HepG2 (cell line): Measurements from ENCODE around the gene PHF10. TPM values are rescaled to one million over a fixed set of nuclear protein-coding genes. Genes with fewer than 3 reads are reported as not detected.
A peak's percentile ranks its signal among the peaks of the same experiment; 100 is the strongest.

Experiments used
- FOSL2 ChIP-seq: sonication (generic); formaldehyde crosslinking; IDR thresholded peaks from 2 replicates; pipeline ENCODE4 v1.4.0; 2020; ENCODE audit warnings: missing genetic modification reagents
- TEAD2 ChIP-seq: sonication (generic); formaldehyde crosslinking; IDR thresholded peaks from 2 replicates; pipeline ENCODE4 v1.9.0; 2021; ENCODE audit warnings: missing genetic modification reagents
- ZFP41 ChIP-seq: sonication (generic); formaldehyde crosslinking; IDR thresholded peaks from 2 replicates; pipeline ENCODE4 v1.4.0; 2020; ENCODE audit warnings: mild to moderate bottlenecking, missing genetic modification reagents, borderline replicate concordance
- ZNF280D ChIP-seq: sonication (generic); formaldehyde crosslinking; IDR thresholded peaks from 2 replicates; pipeline ENCODE4 v1.5.1; 2020; ENCODE audit warnings: mild to moderate bottlenecking, missing genetic modification reagents
- ZNF556 ChIP-seq: sonication (generic); formaldehyde crosslinking; IDR thresholded peaks from 2 replicates; pipeline ENCODE4 v1.4.0; 2020; ENCODE audit warnings: mild to moderate bottlenecking, missing genetic modification reagents, borderline replicate concordance
- ZNF639 ChIP-seq: conservative IDR thresholded peaks from 2 replicates; pipeline ENCODE4 v1.6.1; 2018; ENCODE audit warnings: missing genetic modification reagents
- ZNF781 ChIP-seq: sonication (generic); formaldehyde crosslinking; IDR thresholded peaks from 2 replicates; pipeline ENCODE4 v1.5.1; 2020; ENCODE audit warnings: borderline replicate concordance, mild to moderate bottlenecking, missing genetic modification reagents; ENCODE audit errors: not compliant biosample characterization
- polyA plus RNA-seq, 8 experiments: library from polyadenylated mRNA; depleted of rRNA in 3 of 8; stranded (reverse) in 7 of 8; unstranded in 1 of 8; fragments of >200 nt; fragmentation: Illumina TruSeq in 4 of 8; extraction: Trizol in 4 of 8; gene quantifications; 2 replicates each; pipeline versions ENCODE4 v1.2.1 to v1.2.3, GENCODE V29; 2011 to 2016; ENCODE audit warnings: low read depth in 4 of 8, missing spikeins in 1 of 8, mixed read lengths in 1 of 8; ENCODE audit not compliant: insufficient read depth in 1 of 8
- total RNA-seq, 5 experiments: library from RNA; depleted of rRNA; stranded (reverse); fragments of >200 nt; fragmentation: Illumina TruSeq; extraction: Trizol; gene quantifications; 2 replicates each; pipeline ENCODE4 v1.2.3, GENCODE V29; 2016; ENCODE audit warnings: low read depth in 1 of 5
- TF ChIP-seq, protein P1 (sequence below): sonication (generic); formaldehyde crosslinking; IDR thresholded peaks from 2 replicates; pipeline ENCODE4 v1.4.0; 2020; ENCODE audit warnings: mild to moderate bottlenecking, missing genetic modification reagents
- TF ChIP-seq, protein P2 (sequence below), 2 experiments: fragments of 450-650 bp in 1 of 2; sonication (generic) in 1 of 2; formaldehyde crosslinking in 1 of 2; IDR thresholded peaks; 2 replicates each; pipeline versions ENCODE4 v1.6.1 to v1.8.0; 2016 to 2022; ENCODE audit warnings: antibody characterized with exemption in 1 of 2, mild to moderate bottlenecking in 1 of 2, missing genetic modification reagents in 1 of 2
- TF ChIP-seq, protein P3 (sequence below): sonication (generic); formaldehyde crosslinking; IDR thresholded peaks from 2 replicates; pipeline ENCODE4 v1.5.0; 2020; ENCODE audit warnings: mild to moderate bottlenecking, missing genetic modification reagents

Gene PHF10
- total and polyA plus RNA-seq, 2 of the 13 experiments (the other 11 are each of a cell fraction or from before 2014, with no cell fraction given) = 42.1 to 84.1 TPM

GRCh38 chr6:169722362-169723199, 1.7 kb downstream of the PHF10 start (continued):
- TF ChIP-seq ZFP41 (CRISPR knock-in tag) (0 out of 2 replicates have a peak, but pooled peaks have one; percentile 18), ZNF556 (CRISPR knock-in tag) (no peak), FOSL2 (CRISPR knock-in tag) (0 out of 2 replicates have a peak, but pooled peaks have one; percentile 22), ZNF781 (CRISPR knock-in tag) (no peak), ZNF639 (CRISPR knock-in tag) (no peak), TEAD2 (CRISPR knock-in tag) (no peak), ZNF280D (0 out of 2 replicates have a peak, but pooled peaks have one; percentile 53)
- TF ChIP-seq, protein P1, sequence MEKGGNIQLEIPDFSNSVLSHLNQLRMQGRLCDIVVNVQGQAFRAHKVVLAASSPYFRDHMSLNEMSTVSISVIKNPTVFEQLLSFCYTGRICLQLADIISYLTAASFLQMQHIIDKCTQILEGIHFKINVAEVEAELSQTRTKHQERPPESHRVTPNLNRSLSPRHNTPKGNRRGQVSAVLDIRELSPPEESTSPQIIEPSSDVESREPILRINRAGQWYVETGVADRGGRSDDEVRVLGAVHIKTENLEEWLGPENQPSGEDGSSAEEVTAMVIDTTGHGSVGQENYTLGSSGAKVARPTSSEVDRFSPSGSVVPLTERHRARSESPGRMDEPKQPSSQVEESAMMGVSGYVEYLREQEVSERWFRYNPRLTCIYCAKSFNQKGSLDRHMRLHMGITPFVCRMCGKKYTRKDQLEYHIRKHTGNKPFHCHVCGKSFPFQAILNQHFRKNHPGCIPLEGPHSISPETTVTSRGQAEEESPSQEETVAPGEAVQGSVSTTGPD (CRISPR knock-in tag) = no peak
- TF ChIP-seq, protein P2, sequence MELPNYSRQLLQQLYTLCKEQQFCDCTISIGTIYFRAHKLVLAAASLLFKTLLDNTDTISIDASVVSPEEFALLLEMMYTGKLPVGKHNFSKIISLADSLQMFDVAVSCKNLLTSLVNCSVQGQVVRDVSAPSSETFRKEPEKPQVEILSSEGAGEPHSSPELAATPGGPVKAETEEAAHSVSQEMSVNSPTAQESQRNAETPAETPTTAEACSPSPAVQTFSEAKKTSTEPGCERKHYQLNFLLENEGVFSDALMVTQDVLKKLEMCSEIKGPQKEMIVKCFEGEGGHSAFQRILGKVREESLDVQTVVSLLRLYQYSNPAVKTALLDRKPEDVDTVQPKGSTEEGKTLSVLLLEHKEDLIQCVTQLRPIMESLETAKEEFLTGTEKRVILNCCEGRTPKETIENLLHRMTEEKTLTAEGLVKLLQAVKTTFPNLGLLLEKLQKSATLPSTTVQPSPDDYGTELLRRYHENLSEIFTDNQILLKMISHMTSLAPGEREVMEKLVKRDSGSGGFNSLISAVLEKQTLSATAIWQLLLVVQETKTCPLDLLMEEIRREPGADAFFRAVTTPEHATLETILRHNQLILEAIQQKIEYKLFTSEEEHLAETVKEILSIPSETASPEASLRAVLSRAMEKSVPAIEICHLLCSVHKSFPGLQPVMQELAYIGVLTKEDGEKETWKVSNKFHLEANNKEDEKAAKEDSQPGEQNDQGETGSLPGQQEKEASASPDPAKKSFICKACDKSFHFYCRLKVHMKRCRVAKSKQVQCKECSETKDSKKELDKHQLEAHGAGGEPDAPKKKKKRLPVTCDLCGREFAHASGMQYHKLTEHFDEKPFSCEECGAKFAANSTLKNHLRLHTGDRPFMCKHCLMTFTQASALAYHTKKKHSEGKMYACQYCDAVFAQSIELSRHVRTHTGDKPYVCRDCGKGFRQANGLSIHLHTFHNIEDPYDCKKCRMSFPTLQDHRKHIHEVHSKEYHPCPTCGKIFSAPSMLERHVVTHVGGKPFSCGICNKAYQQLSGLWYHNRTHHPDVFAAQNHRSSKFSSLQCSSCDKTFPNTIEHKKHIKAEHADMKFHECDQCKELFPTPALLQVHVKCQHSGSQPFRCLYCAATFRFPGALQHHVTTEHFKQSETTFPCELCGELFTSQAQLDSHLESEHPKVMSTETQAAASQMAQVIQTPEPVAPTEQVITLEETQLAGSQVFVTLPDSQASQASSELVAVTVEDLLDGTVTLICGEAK (IDR thresholded peaks at IDR 0.05) = no peak
- TF ChIP-seq, protein P2 (CRISPR knock-in tag; IDR thresholded peaks at IDR 0.05) = no peak
- TF ChIP-seq, protein P3, sequence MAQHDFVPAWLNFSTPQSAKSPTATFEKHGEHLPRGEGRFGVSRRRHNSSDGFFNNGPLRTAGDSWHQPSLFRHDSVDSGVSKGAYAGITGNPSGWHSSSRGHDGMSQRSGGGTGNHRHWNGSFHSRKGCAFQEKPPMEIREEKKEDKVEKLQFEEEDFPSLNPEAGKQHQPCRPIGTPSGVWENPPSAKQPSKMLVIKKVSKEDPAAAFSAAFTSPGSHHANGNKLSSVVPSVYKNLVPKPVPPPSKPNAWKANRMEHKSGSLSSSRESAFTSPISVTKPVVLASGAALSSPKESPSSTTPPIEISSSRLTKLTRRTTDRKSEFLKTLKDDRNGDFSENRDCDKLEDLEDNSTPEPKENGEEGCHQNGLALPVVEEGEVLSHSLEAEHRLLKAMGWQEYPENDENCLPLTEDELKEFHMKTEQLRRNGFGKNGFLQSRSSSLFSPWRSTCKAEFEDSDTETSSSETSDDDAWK = no peak
